K562 (cell line): ENCODE results near the gene SCAP. TPM values are rescaled to one million over a fixed set of nuclear protein-coding genes. Genes with fewer than 3 reads are reported as not detected.

Experiments used
- C11orf30 ChIP-seq: fragments of 450-650 bp; IDR thresholded peaks from 2 replicates; pipeline ENCODE4 v1.6.1; 2016; ENCODE audit warnings: low read depth, mild to moderate bottlenecking
- CCAR2 ChIP-seq: fragments of 200-400 bp; formaldehyde crosslinking; IDR thresholded peaks from 2 replicates; pipeline ENCODE4 v1.6.1; 2017; ENCODE audit warnings: mild to moderate bottlenecking, low read depth, low read length
- CSDE1 ChIP-seq, 2 experiments: fragments of 450-650 bp; IDR thresholded peaks; 2 replicates each; pipeline ENCODE4 v1.6.1; 2016; ENCODE audit warnings: mild to moderate bottlenecking in 1 of 2
- DMBX1 ChIP-seq: fragments of 250-450 bp; sonication (Bioruptor Pico); IDR thresholded peaks from 2 replicates; pipeline ENCODE4 v1.8.0; 2022; ENCODE audit warnings: inconsistent platforms, mild to moderate bottlenecking, moderate library complexity, borderline replicate concordance
- E2F1 ChIP-seq: sonication (generic); formaldehyde crosslinking; IDR thresholded peaks from 2 replicates; pipeline ENCODE4 v1.8.1; 2023; ENCODE audit warnings: mild to moderate bottlenecking, missing genetic modification reagents, moderate library complexity
- FOSL1 ChIP-seq: fragments of 200-800 bp; sonication (Bioruptor generic); conservative IDR thresholded peaks from 2 replicates; pipeline ENCODE4 v1.6.1; 2016; ENCODE audit warnings: missing genetic modification characterization, missing compliant biosample characterization
- GABPB2 ChIP-seq: fragments of 250-450 bp; sonication (Bioruptor Pico); conservative IDR thresholded peaks from 2 replicates; pipeline ENCODE4 v1.5.1; 2021; ENCODE audit warnings: mild to moderate bottlenecking
- GTF3C2 ChIP-seq: IDR thresholded peaks from 3 replicates; pipeline ENCODE4 v1.6.1; 2011; ENCODE audit warnings: borderline replicate concordance, mild to moderate bottlenecking, moderate library complexity; ENCODE audit not compliant: insufficient read length; ENCODE audit errors: extremely low read depth
- HCFC1 ChIP-seq: IDR thresholded peaks from 2 replicates; pipeline ENCODE4 v1.6.1; 2012; ENCODE audit warnings: low read depth, low read length, improper control_type of control experiment
- HES1 ChIP-seq: fragments of 450-650 bp; IDR thresholded peaks from 2 replicates; pipeline ENCODE4 v1.6.1; 2016; ENCODE audit warnings: low read depth, mild to moderate bottlenecking, moderate library complexity
- HMG20B ChIP-seq: fragments of 250-450 bp; sonication (Bioruptor Pico); IDR thresholded peaks from 2 replicates; pipeline ENCODE4 v1.5.0; 2021; ENCODE audit warnings: mild to moderate bottlenecking
- KDM2B ChIP-seq: fragments of 250-450 bp; sonication (Bioruptor Pico); IDR thresholded peaks from 2 replicates; pipeline ENCODE4 v1.8.0; 2021; ENCODE audit warnings: mild to moderate bottlenecking, moderate library complexity
- KDM4B ChIP-seq, 2 experiments: fragments of 450-650 bp in 1 of 2; sonication (generic) in 1 of 2; IDR thresholded peaks; 2 replicates each; pipeline ENCODE4 v1.6.1; 2016 to 2017; ENCODE audit warnings: borderline replicate concordance in 2 of 2, antibody characterized with exemption in 1 of 2, low read depth in 1 of 2, mild to moderate bottlenecking in 1 of 2
- KHSRP ChIP-seq: fragments of 450-650 bp; IDR thresholded peaks from 2 replicates; pipeline ENCODE4 v1.6.1; 2017
- MYC ChIP-seq, 2 experiments: fragments of 250-450 bp in 1 of 2; sonication (Bioruptor Pico) in 1 of 2; IDR thresholded peaks; 2 replicates each; pipeline versions ENCODE4 v1.5.1 to v1.6.1; 2012 to 2021; ENCODE audit warnings: low read depth in 2 of 2, borderline replicate concordance in 1 of 2, improper control_type of control experiment in 1 of 2, low read length in 1 of 2, mild to moderate bottlenecking in 1 of 2, moderate library complexity in 1 of 2
- PHF21A ChIP-seq: fragments of 450-650 bp; IDR thresholded peaks from 2 replicates; pipeline ENCODE4 v1.6.1; 2017; ENCODE audit warnings: low read depth, borderline replicate concordance
- ZNF165 ChIP-seq: fragments of 250-450 bp; sonication (Bioruptor Pico); IDR thresholded peaks from 2 replicates; pipeline ENCODE4 v1.4.0; 2020; ENCODE audit warnings: borderline replicate concordance
- ZNF197 ChIP-seq: fragments of 200-800 bp; sonication (Bioruptor generic); IDR thresholded peaks from 2 replicates; pipeline ENCODE4 v1.6.1; 2016; ENCODE audit warnings: low read depth, missing genetic modification characterization, missing compliant biosample characterization
- ZNF232 ChIP-seq: sonication (generic); formaldehyde crosslinking; IDR thresholded peaks from 2 replicates; pipeline ENCODE4 v1.8.0; 2022; ENCODE audit warnings: mild to moderate bottlenecking, missing genetic modification reagents
- ZNF280B ChIP-seq: fragments of 250-450 bp; sonication (Bioruptor Pico); IDR thresholded peaks from 2 replicates; pipeline ENCODE4 v1.5.1; 2021; ENCODE audit warnings: mild to moderate bottlenecking
- ZNF668 ChIP-seq: fragments of 250-450 bp; sonication (Bioruptor Pico); IDR thresholded peaks from 2 replicates; pipeline ENCODE4 v1.8.0; 2022; ENCODE audit warnings: mild to moderate bottlenecking, inconsistent platforms
- polyA plus RNA-seq, 8 experiments: library from polyadenylated mRNA; depleted of rRNA in 4 of 8; stranded (reverse) in 5 of 8; unstranded in 3 of 8; fragments of >200 nt; fragmentation: Nextera tagmentation in 2 of 8; fragmentation: Illumina TruSeq in 1 of 8; extraction: Ambion mirVana in 2 of 8; extraction: Trizol in 1 of 8; gene quantifications; 2 replicates each; pipeline versions ENCODE4 v1.2.1 to v1.2.3, GENCODE V29; 2011 to 2014; ENCODE audit warnings: inconsistent platforms in 1 of 8, missing spikeins in 1 of 8
- total RNA-seq, 7 experiments: library from RNA; depleted of rRNA in 6 of 7; stranded (reverse); fragments of >200 nt in 6 of 7; fragmentation: Illumina TruSeq in 2 of 7; extraction: Trizol in 2 of 7; gene quantifications; 2 replicates each; pipeline versions ENCODE4 v1.2.1 to v1.2.3, GENCODE V29; 2011 to 2021; ENCODE audit warnings: low replicate concordance in 1 of 7

The SCAP gene
- total and polyA plus RNA-seq, 9 of the 15 experiments (the other 6 are each of a cell fraction or from before 2014, with no cell fraction given) = 2.6 to 104 (median 37.8) TPM

GRCh38 chr3:47513125-47513929 lies 37.6 kb upstream of the SCAP start, which contains the start of gene ELP6 (continued):
- TF ChIP-seq MYC (IDR thresholded peaks at IDR 0.05; ENCODE audit: low read depth, low read length) (peak; percentile 87), MYC (CRISPR knock-in tag; IDR thresholded peaks at IDR 0.05; ENCODE audit: borderline replicate concordance, low read depth) (peak; percentile 72; the same call in 1 of the 2 replicates), E2F1 (peak; percentile 65), KDM4B (IDR thresholded peaks at IDR 0.05; ENCODE audit: borderline replicate concordance in 2 of 2, low read depth in 1 of 2) (peak in 1 of 2 experiments; percentile 59; a peak in 1 of 4 replicates), HES1 (no peak), ZNF668 (0 out of 2 replicates have a peak, but pooled peaks have one; percentile 51), ZNF232 (CRISPR knock-in tag) (0 out of 2 replicates have a peak, but pooled peaks have one; percentile 22), KDM2B (CRISPR knock-in tag) (no peak), ZNF197 (CRISPR knock-in tag) (0 out of 2 replicates have a peak, but pooled peaks have one; percentile 61), CCAR2 (no peak), C11orf30 (peak; percentile 83), PHF21A (no peak; the same call in 1 of the 2 replicates), KHSRP (no peak), DMBX1 (CRISPR knock-in tag) (no peak), HMG20B (CRISPR knock-in tag) (0 out of 2 replicates have a peak, but pooled peaks have one; percentile 36), ZNF165 (CRISPR knock-in tag) (no peak), HCFC1 (peak; percentile 98), GTF3C2 (no peak), ZNF280B (no peak), GABPB2 (CRISPR knock-in tag) (no peak), CSDE1 (IDR thresholded peaks at IDR 0.05) (no peak), FOSL1 (tag) (peak; percentile 64)
